ENCODE results near the gene SRSF3. TPM values are rescaled to one million over a fixed set of nuclear protein-coding genes. Genes with fewer than 3 reads are reported as not detected.
A peak's percentile ranks its signal among the peaks of the same experiment; 100 is the strongest.

SRSF3 gene
- total and polyA plus RNA-seq, 2 experiments from 2014 or later, result 135 to 192 TPM

DNA sequence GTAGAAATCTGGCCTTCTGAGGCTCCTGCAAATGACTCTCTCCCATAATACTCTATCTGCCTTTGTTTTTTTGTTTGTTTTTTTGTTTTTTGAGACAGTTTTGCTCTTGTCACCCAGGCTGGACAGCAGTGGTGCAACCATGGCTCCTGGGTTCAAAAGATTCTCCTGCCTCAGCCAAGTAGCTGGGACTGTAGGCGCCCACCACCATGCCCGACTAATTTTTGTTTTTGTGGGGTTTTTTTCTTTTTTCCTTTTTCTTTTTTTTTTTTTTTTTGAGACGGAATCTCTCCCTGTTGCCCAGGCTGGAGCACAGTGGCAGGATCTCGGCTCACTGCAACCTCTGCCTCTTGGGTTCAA is 30.3 kb upstream of the SRSF3 start:
- H3K9me3 ChIP-seq (ENCODE audit: low read depth), result no peaks in the 10 kb centered on the region
- peak overlapping the region; percentile 9 for H2AFZ ChIP-seq
- H3K9me2 ChIP-seq (replicated peaks; ENCODE audit: insufficient read depth), result no peaks in the 10 kb centered on the region
- H3K27me3 ChIP-seq, result no peaks in the 10 kb centered on the region
- no peaks in the 10 kb centered on the region for H3K36me3 ChIP-seq (replicated peaks; ENCODE audit: insufficient read depth, low read depth)
- WGBS (ENCODE audit: low lambda C conversion rate, missing lambda C conversion rate), result 86% methylated on average over 4 of the region's 4 CpGs
- H3K4me1 ChIP-seq (ENCODE audit: insufficient read depth), result peaks cover 4% of the 10 kb centered on the region
- H4K20me1 ChIP-seq (ENCODE audit: insufficient read depth, poor library complexity, severe bottlenecking), result no peaks in the 10 kb centered on the region
- no peak overlapping the region for H3K4me3 ChIP-seq
- no peak for DNase-seq (ENCODE audit: low spot score)
- TF ChIP-seq EZH2 (IDR thresholded peaks at IDR 0.05; ENCODE audit: borderline replicate concordance) (no peak), EZH2phosphoT487 (IDR thresholded peaks at IDR 0.05; ENCODE audit: low read depth, severe bottlenecking, unreplicated experiment) (no peak)
- TF ChIP-seq, protein P1, sequence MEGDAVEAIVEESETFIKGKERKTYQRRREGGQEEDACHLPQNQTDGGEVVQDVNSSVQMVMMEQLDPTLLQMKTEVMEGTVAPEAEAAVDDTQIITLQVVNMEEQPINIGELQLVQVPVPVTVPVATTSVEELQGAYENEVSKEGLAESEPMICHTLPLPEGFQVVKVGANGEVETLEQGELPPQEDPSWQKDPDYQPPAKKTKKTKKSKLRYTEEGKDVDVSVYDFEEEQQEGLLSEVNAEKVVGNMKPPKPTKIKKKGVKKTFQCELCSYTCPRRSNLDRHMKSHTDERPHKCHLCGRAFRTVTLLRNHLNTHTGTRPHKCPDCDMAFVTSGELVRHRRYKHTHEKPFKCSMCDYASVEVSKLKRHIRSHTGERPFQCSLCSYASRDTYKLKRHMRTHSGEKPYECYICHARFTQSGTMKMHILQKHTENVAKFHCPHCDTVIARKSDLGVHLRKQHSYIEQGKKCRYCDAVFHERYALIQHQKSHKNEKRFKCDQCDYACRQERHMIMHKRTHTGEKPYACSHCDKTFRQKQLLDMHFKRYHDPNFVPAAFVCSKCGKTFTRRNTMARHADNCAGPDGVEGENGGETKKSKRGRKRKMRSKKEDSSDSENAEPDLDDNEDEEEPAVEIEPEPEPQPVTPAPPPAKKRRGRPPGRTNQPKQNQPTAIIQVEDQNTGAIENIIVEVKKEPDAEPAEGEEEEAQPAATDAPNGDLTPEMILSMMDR (IDR thresholded peaks at IDR 0.05; ENCODE audit: poor library complexity), result no peak
- H3K79me2 ChIP-seq, result no peaks in the 10 kb centered on the region
- H3K27ac ChIP-seq, result peak overlapping the region; percentile 30
- H3K4me2 ChIP-seq, result no peak overlapping the region

DNA sequence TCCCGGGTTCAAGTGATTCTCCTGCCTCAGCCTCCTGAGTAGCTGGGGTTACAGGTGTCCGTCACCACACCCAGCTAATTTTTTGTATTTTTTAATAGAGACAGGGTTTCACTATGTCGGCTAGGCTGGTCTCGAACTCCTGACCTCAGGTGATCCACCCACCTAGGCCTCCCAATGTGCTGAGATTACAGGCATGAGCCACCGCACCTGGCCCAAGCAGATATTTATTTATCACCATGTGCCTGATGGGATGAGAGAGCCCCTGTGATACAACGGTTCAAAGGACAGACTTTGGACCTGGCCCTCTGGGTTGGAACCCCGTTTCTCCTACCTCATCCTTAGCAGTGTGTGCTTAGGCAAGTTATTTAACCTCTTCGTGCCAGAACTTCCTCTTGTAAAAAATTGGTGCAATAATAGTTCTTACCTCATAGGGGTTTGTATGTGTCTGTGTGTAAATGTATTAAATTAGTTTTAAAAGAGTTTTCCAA is 27.7 kb upstream of the SRSF3 start:
- no peak overlapping the region for H3K4me3 ChIP-seq
- peak; percentile 68 for DNase-seq (ENCODE audit: low spot score)
- no peak for TF ChIP-seq EZH2 (IDR thresholded peaks at IDR 0.05; ENCODE audit: borderline replicate concordance)
- TF ChIP-seq, protein P1 (IDR thresholded peaks at IDR 0.05; ENCODE audit: poor library complexity), result no peak
- TF ChIP-seq EZH2phosphoT487 (IDR thresholded peaks at IDR 0.05; ENCODE audit: low read depth, severe bottlenecking, unreplicated experiment), result no peak
- H3K9me3 ChIP-seq (ENCODE audit: low read depth), result no peaks in the 10 kb centered on the region
- H3K27me3 ChIP-seq, result no peaks in the 10 kb centered on the region
- H3K4me1 ChIP-seq (ENCODE audit: insufficient read depth), result peaks cover 4% of the 10 kb centered on the region
- H3K9me2 ChIP-seq (replicated peaks; ENCODE audit: insufficient read depth), result no peaks in the 10 kb centered on the region
- WGBS (ENCODE audit: low lambda C conversion rate, missing lambda C conversion rate), result 74% methylated on average over 8 of the region's 8 CpGs
- no peaks in the 10 kb centered on the region for H4K20me1 ChIP-seq (ENCODE audit: insufficient read depth, poor library complexity, severe bottlenecking)
- no peaks in the 10 kb centered on the region for H3K36me3 ChIP-seq (replicated peaks; ENCODE audit: insufficient read depth, low read depth)
- H3K4me2 ChIP-seq, result no peak overlapping the region
- H2AFZ ChIP-seq, result no peak overlapping the region
- H3K27ac ChIP-seq, result peak overlapping the region; percentile 59
- no peaks in the 10 kb centered on the region for H3K79me2 ChIP-seq

DNA sequence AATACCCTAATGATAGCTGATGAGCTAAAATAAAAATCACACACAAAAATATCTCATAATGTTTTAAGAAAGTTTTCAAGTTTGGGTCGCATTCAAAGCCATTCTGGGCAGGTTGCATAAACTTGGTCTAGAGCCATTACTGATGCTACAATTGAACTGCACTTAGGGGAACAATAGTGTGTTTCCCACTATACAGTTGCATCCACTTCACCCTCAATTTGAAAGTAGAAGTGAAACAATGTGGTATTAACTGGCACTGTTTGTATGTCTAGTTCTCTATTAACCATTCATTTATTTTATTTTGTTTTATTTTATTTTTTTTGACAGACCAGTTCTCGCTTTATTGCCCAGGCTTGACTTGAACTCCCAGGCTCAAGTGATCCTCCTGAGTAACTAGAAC is 23.9 kb upstream of the SRSF3 start:
- no peak overlapping the region for H3K4me2 ChIP-seq
- TF ChIP-seq EZH2phosphoT487 (IDR thresholded peaks at IDR 0.05; ENCODE audit: low read depth, severe bottlenecking, unreplicated experiment) (no peak), EZH2 (IDR thresholded peaks at IDR 0.05; ENCODE audit: borderline replicate concordance) (no peak)
- TF ChIP-seq, protein P1 (IDR thresholded peaks at IDR 0.05; ENCODE audit: poor library complexity), result no peak
- H3K36me3 ChIP-seq (replicated peaks; ENCODE audit: insufficient read depth, low read depth), result no peaks in the 10 kb centered on the region
- 94% methylated on average over 2 of the region's 2 CpGs for WGBS (ENCODE audit: low lambda C conversion rate, missing lambda C conversion rate)
- H4K20me1 ChIP-seq (ENCODE audit: insufficient read depth, poor library complexity, severe bottlenecking), result no peaks in the 10 kb centered on the region
- no peak overlapping the region for H3K4me3 ChIP-seq
- no peak overlapping the region for H2AFZ ChIP-seq
- no peaks in the 10 kb centered on the region for H3K79me2 ChIP-seq
- no peaks in the 10 kb centered on the region for H3K4me1 ChIP-seq (ENCODE audit: insufficient read depth)
- H3K9me2 ChIP-seq (replicated peaks; ENCODE audit: insufficient read depth), result no peaks in the 10 kb centered on the region
- no peak for DNase-seq (ENCODE audit: low spot score)
- no peaks in the 10 kb centered on the region for H3K9me3 ChIP-seq (ENCODE audit: low read depth)
- no peaks in the 10 kb centered on the region for H3K27me3 ChIP-seq
- no peak overlapping the region for H3K27ac ChIP-seq

Data from hepatocyte (in vitro differentiated cells).